Ramos (cell line): ENCODE results near the gene TMEM135.

Experiments used
- in situ Hi-C: fragments of 300-500 bp; cut with MboI; formaldehyde crosslinking; loops from one replicate; pipeline ENCODE4 v1.14.3; 2022; ENCODE audit warnings: low sequenced_read_pairs; ENCODE audit not compliant: unreplicated experiment

Gene TMEM135

GRCh38 chr11:87286338-87286737 is 248.6 kb downstream of the TMEM135 start:
- in situ Hi-C loops, result no loop called here

DNA sequence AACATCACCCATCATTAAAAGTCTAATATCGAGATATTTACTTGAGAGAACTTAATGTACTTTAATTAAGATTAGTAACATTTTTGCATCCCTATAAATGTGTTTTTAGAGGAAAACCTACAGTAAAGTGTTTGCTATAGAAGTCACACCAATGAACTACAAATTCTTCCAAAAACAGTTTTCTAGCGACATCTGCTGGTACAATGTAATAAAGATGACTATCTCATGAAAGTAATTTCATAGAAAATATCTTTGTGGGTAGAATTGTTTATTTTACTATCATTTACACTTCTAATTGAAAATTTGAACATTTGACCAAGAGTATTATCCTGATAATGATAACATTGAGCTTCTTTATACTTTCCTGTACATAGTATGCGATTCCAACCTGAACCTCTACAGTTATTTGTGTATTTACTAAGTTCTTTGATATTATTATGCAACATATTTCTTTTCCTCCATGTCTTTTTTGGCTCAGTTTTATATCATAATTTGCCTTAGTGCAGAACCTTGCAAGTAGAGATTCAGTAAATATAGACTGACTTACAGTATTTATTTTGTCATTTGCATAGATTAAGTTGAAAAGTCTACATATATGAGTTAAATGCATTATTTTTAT is 252.7 kb downstream of the TMEM135 start:
- in situ Hi-C loops, result loop anchor here (5.0 to 10.0 kb wide), 2 partner anchors 306 to 353 kb away; no protein-coding TSS in a partner anchor

DNA sequence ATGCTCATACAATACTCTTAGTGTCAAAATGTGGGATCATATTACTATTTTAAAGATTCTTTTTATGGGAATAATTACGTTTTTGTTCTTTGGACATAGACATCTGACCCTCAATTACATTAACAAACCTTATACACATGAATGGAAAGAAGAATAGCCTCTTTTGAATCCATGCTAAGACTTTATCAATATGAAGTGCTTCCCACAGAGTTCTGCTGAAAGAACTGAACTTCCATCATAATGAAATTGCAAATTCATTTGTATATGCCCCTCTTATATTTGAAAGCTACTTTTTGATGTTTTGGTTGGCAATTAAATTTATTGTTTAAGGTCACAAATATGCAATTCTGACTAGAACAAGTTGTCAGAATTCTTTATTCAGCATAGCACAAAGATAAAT is 254.9 kb downstream of the TMEM135 start:
- in situ Hi-C loops, result loop anchor here (5.0 to 10.0 kb wide), 2 partner anchors 308 to 355 kb away; no protein-coding TSS in a partner anchor

GRCh38 chr11:87295237-87295636 is 257.5 kb downstream of the TMEM135 start:
- in situ Hi-C loops, result loop anchor here (10.0 kb wide), 1 partner anchor 310 kb away; no protein-coding TSS in a partner anchor

GRCh38 chr11:87296627-87297026 is 258.9 kb downstream of the TMEM135 start:
- in situ Hi-C loops, result loop anchor here (10.0 kb wide), 1 partner anchor 312 kb away; no protein-coding TSS in a partner anchor

GRCh38 chr11:87298155-87298554 is 260.4 kb downstream of the TMEM135 start:
- in situ Hi-C loops, result loop anchor here (10.0 kb wide), 1 partner anchor 313 kb away; no protein-coding TSS in a partner anchor

DNA sequence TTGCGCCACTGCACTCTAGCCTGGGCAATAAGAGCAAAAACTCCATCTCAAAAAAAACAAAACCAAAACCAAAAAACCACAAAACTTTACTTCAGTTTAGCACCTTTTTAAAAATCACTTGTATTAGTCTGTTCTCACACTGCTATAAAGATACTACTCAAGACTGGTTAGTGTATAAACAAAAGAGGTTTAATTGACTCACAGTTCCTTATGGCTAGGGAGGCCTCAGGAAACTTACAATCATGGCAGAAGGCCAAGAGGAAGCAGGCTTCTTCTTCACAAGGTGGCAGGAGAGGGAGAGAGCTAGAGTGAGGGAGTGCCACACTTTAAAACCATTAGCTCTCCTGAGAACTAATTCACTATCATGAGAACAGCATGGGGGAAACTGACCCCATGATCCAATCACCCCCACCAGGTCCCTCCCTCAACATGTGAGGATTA is 261.3 kb downstream of the TMEM135 start:
- in situ Hi-C loops, result loop anchor here (10.0 kb wide), 1 partner anchor 314 kb away; no protein-coding TSS in a partner anchor

GRCh38 chr11:87300640-87301380 is 263.1 kb downstream of the TMEM135 start:
- in situ Hi-C loops, result no loop called here

GRCh38 chr11:87301785-87302540 is 264.2 kb downstream of the TMEM135 start:
- in situ Hi-C loops, result no loop called here

DNA sequence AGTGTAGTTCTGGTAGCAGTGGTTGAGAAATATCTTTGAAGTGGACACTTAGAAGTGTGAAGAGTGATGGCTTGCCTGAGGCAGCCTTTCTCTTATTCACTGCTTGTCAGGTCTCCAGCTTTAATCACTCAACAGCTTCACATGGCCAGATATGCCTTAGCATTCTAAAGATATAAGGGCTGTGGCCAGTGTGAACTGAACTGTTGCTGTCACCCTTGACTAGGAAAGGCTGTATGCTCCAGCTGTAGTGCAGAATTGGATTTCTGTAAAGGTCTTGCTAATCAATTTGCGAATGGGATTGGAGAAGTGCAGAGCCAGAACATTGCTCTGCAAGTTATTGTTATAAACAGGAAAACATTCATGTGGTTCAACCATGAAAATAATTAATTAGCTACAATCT is 266.7 kb downstream of the TMEM135 start:
- in situ Hi-C loops, result no loop called here

DNA sequence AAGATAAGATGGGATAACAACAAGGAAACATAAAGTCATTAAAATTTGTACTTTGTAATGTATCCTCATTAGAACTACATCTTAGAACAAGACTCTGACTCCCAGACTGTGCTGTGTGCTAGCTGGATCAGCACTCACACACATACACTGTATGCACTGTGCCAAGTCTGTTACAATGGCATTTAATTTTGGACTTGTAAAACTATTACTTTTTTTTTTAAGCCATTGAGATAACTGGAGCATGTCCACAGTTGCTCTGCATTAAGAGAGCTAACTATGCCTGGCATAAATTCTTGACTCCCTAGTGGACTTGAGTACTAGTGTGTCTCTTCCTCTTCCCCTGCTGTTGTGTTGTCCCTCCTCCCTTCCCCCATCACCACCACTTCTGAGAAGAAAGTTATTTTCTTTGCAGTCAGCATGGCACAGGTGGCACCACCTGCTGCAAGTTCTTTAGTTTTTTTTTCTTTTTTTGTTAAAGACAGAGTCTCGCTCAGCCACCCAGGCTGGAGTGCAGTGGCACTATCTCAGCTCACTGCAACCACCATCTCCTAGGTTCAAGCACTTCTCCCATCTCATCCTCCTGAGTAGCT is 268.6 kb downstream of the TMEM135 start:
- in situ Hi-C loops, result no loop called here

GRCh38 chr11:87307101-87307500 is 269.4 kb downstream of the TMEM135 start:
- in situ Hi-C loops, result no loop called here

GRCh38 chr11:87315229-87315628 is 277.5 kb downstream of the TMEM135 start:
- in situ Hi-C loops, result no loop called here

DNA sequence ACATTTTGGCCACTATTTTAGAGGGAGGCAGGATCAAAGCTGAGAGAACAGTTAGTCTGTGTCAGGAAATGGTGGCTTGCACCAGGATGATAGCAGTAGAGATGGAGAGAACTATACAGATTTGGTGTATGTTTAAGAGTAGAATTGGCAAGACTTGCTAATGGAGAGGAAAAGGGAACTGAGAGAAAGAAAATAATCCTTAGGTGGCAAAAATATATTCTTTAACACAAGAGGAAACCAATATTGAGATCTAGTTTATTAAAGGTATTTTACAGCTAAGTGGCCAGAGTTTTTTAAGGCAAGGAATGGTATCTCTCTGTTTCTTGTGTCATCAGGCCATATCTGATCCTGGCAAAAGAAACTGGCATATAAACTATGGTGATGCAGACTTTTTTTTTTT is 278.8 kb downstream of the TMEM135 start:
- in situ Hi-C loops, result no loop called here

GRCh38 chr11:87317441-87317840 is 279.7 kb downstream of the TMEM135 start:
- in situ Hi-C loops, result no loop called here

GRCh38 chr11:87320123-87320522 is 282.4 kb downstream of the TMEM135 start:
- in situ Hi-C loops, result no loop called here

DNA sequence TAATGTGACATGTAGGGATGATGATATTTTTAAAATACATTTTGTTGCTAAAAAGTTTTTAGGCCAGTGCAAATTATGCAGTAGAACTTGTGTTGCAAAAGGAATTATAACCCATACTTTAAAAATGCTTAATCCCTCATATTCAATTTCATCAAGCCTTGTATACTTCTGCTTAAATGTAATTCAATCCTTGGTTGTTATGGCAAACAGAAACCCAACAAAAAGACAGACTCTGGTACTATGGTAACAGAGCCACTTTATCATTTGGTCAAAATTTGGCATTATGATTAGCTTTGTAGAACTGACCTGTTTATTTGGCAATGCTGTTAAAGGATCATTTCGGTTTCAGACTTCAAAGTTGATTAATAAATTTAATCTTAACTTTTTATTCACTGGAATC is 284.8 kb downstream of the TMEM135 start:
- in situ Hi-C loops, result no loop called here

DNA sequence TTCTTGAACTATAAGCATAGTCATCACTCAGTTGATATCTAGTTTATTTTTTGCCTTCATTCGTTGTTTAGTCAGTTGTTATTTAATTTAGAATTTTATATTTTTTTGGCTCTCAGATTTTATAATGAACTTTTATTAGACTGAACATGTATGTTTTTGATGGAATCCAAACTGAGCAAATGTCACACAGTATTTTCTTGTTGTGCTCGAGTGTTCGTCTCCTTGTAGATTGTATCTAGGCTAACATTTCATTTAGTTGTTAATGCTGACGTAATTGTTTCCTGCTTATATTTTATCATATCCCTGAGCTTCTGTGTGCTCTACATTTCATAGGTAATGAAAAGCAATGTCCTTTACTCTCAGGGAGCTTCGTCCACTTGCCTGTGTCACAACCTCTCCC is 286.2 kb downstream of the TMEM135 start:
- in situ Hi-C loops, result no loop called here

DNA sequence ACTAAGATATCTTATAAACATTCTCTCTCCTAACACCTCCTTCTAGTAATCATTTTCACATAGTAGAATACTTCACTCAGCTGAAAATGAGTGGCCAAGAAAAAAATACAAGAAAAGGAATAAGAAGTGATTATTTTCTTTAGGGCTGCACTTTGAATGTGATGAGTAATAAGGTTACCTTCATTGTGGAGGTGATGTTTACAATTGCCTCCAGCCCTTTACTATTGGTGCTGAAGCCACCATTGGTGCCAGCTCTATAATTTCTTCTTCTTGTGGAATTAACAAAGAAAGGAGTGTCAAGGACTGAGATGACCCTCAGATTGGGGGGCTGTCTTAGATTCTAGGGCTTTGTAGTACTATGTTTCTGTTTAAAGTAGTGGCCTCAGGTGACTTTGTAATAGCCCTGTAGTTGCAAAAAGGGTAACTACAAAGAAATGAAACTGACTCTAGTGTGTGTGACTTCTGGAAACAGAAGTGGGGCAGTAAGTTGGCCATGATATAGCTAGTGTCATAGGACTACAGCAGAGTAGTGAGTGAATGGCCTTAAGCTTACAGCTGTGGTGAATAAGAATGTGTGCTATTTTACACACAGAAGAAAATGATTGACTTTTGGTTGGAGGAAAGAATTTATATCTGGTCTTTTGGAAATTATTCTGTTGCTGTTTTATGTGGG is 287.2 kb downstream of the TMEM135 start:
- in situ Hi-C loops, result no loop called here

- in situ Hi-C loops, result no loop called here
Observed at GRCh38 chr11:87325490-87325872, 287.7 kb downstream of the TMEM135 start.
